LNCAP (cell line): Measurements from ENCODE around the gene CDHR2.

Source experiments
- CTCF ChIP-seq: fragments of 450-650 bp; IDR thresholded peaks from 2 replicates; pipeline ENCODE4 v1.5.1; 2017; ENCODE audit warnings: mild to moderate bottlenecking

CDHR2 gene

GRCh38 chr5:176631383-176632200, 82.5 kb downstream of the CDHR2 start:
- no peak for TF ChIP-seq CTCF

GRCh38 chr5:176632745-176633144, 83.6 kb downstream of the CDHR2 start:
- TF ChIP-seq CTCF = no peak

- TF ChIP-seq CTCF = no peak
These were observed 84.5 kb downstream of the CDHR2 start for GRCh38 chr5:176633598-176633997.

- TF ChIP-seq CTCF = no peak
These were observed 87.3 kb downstream of the CDHR2 start for GRCh38 chr5:176636426-176636825.

GRCh38 chr5:176637556-176637955, 88.4 kb downstream of the CDHR2 start:
- TF ChIP-seq CTCF = no peak

- no peak for TF ChIP-seq CTCF
These were observed 89.3 kb downstream of the CDHR2 start for GRCh38 chr5:176638437-176638836.

- no peak for TF ChIP-seq CTCF
These were observed 90.1 kb downstream of the CDHR2 start for GRCh38 chr5:176639208-176639607.

- no peak for TF ChIP-seq CTCF
These were observed 90.8 kb downstream of the CDHR2 start for GRCh38 chr5:176639981-176640380.
